GM21390 (cell line): ENCODE measurements around the gene TOR3A.
"Not testable (repeated sequence)": the region's sequence is repeated elsewhere in the genome, so short reads cannot be mapped to it uniquely, and the experiment has no call there.

Experiments used
- ATAC-seq: cut with Tn5 transposase; IDR thresholded peaks from one replicate; pipeline ENCODE4 v1.9.1; 2021; ENCODE audit not compliant: unreplicated experiment

TOR3A gene

GRCh38 chr1:179104611-179105250 is 22.9 kb downstream of the TOR3A start:
- ATAC-seq = no peak

- no peak for ATAC-seq
Measured at GRCh38 chr1:179105393-179105792, 23.5 kb downstream of the TOR3A start.

- ATAC-seq = no peak
Measured at GRCh38 chr1:179107706-179108629, 26.1 kb downstream of the TOR3A start.

- no peak for ATAC-seq
Measured at GRCh38 chr1:179108644-179109043, 26.8 kb downstream of the TOR3A start.

GRCh38 chr1:179115181-179115580 is 33.3 kb downstream of the TOR3A start:
- no peak for ATAC-seq

GRCh38 chr1:179119513-179119912 is 37.6 kb downstream of the TOR3A start:
- ATAC-seq = no peak

GRCh38 chr1:179120736-179121135 is 38.9 kb downstream of the TOR3A start:
- ATAC-seq = no peak

GRCh38 chr1:179121159-179121938 is 39.5 kb downstream of the TOR3A start:
- no peak for ATAC-seq

GRCh38 chr1:179124873-179125272 is 43.0 kb downstream of the TOR3A start:
- ATAC-seq = no peak

GRCh38 chr1:179126338-179127060 is 44.6 kb downstream of the TOR3A start:
- ATAC-seq = no peak

- ATAC-seq = no peak
Measured at GRCh38 chr1:179127163-179127895, 45.5 kb downstream of the TOR3A start.

GRCh38 chr1:179128520-179128919 is 46.6 kb downstream of the TOR3A start:
- ATAC-seq = no peak

- ATAC-seq = peak; percentile 97
Measured at GRCh38 chr1:179129702-179130473, 48.0 kb downstream of the TOR3A start.

- ATAC-seq = not testable (repeated sequence)
Measured at GRCh38 chr1:179135168-179135567, 53.3 kb downstream of the TOR3A start.

- ATAC-seq = not testable (repeated sequence)
Measured at GRCh38 chr1:179135707-179136106, 53.8 kb downstream of the TOR3A start.

- ATAC-seq = no peak
Measured at GRCh38 chr1:179137617-179138255, 55.9 kb downstream of the TOR3A start.

- not testable (repeated sequence) for ATAC-seq
Measured at GRCh38 chr1:179138755-179139154, 56.9 kb downstream of the TOR3A start.

GRCh38 chr1:179141592-179142251 is 59.9 kb downstream of the TOR3A start:
- no peak for ATAC-seq
